ENCODE measurements around the gene RHCG.

Gene RHCG

GRCh38 chr15:89446255-89446891 lies 50.0 kb downstream of the RHCG start:
- Histone ChIP-seq H3K27ac (ENCODE audit: low read depth, low read length) (no peak overlapping the region), H3K9ac (ENCODE audit: low read depth in 1 of 2, low read length in 2 of 2) (no peak overlapping the region), H3K4me1 (ENCODE audit: control insufficient read depth in 1 of 2, insufficient read depth in 2 of 2, low read length in 2 of 2) (no peaks in the 10 kb centered on the region), H3K4me3 (ENCODE audit: low read depth in 1 of 2, low read length in 2 of 2) (no peak overlapping the region), H3K27me3 (ENCODE audit: control insufficient read depth in 1 of 2, insufficient read depth in 2 of 2, low read length in 2 of 2) (peaks cover 7 to 13% of the 10 kb centered on the region in 2 donors), H3K9me3 (ENCODE audit: control insufficient read depth in 1 of 2, low read length in 2 of 2) (no peaks in the 10 kb centered on the region), H3K36me3 (ENCODE audit: control insufficient read depth in 1 of 2, insufficient read depth in 2 of 2, low read length in 2 of 2) (no peaks in the 10 kb centered on the region)

- H3K27me3 ChIP-seq (ENCODE audit: control insufficient read depth in 1 of 2, insufficient read depth in 2 of 2, low read length in 2 of 2): peaks cover 7 to 11% of the 10 kb centered on the region in 2 donors
- no peaks in the 10 kb centered on the region for H3K9me3 ChIP-seq (ENCODE audit: control insufficient read depth in 1 of 2, low read length in 2 of 2)
- no peak overlapping the region for H3K27ac ChIP-seq (ENCODE audit: low read depth, low read length)
- no peaks in the 10 kb centered on the region for H3K36me3 ChIP-seq (ENCODE audit: control insufficient read depth in 1 of 2, insufficient read depth in 2 of 2, low read length in 2 of 2)
- no peak overlapping the region for H3K4me3 ChIP-seq (ENCODE audit: low read depth in 1 of 2, low read length in 2 of 2)
- no peak overlapping the region for H3K9ac ChIP-seq (ENCODE audit: low read depth in 1 of 2, low read length in 2 of 2)
- no peaks in the 10 kb centered on the region for H3K4me1 ChIP-seq (ENCODE audit: control insufficient read depth in 1 of 2, insufficient read depth in 2 of 2, low read length in 2 of 2)
Observed at GRCh38 chr15:89445518-89445917, 50.9 kb downstream of the RHCG start.

- no peaks in the 10 kb centered on the region for H3K4me1 ChIP-seq (ENCODE audit: control insufficient read depth in 1 of 2, insufficient read depth in 2 of 2, low read length in 2 of 2)
- H3K9ac ChIP-seq (ENCODE audit: low read depth in 1 of 2, low read length in 2 of 2): no peak overlapping the region
- H3K36me3 ChIP-seq (ENCODE audit: control insufficient read depth in 1 of 2, insufficient read depth in 2 of 2, low read length in 2 of 2): no peaks in the 10 kb centered on the region
- H3K4me3 ChIP-seq (ENCODE audit: low read depth in 1 of 2, low read length in 2 of 2): no peak overlapping the region
- H3K27me3 ChIP-seq (ENCODE audit: control insufficient read depth in 1 of 2, insufficient read depth in 2 of 2, low read length in 2 of 2): peaks cover 5 to 7% of the 10 kb centered on the region in 2 donors
- no peak overlapping the region for H3K27ac ChIP-seq (ENCODE audit: low read depth, low read length)
- no peaks in the 10 kb centered on the region for H3K9me3 ChIP-seq (ENCODE audit: control insufficient read depth in 1 of 2, low read length in 2 of 2)
Observed at GRCh38 chr15:89444241-89445225, 51.9 kb downstream of the RHCG start.

- H3K27me3 ChIP-seq (ENCODE audit: control insufficient read depth in 1 of 2, insufficient read depth in 2 of 2, low read length in 2 of 2): peaks cover 0 to 1% of the 10 kb centered on the region in 2 donors
- H3K4me1 ChIP-seq (ENCODE audit: control insufficient read depth in 1 of 2, insufficient read depth in 2 of 2, low read length in 2 of 2): no peaks in the 10 kb centered on the region
- no peak overlapping the region for H3K4me3 ChIP-seq (ENCODE audit: low read depth in 1 of 2, low read length in 2 of 2)
- H3K27ac ChIP-seq (ENCODE audit: low read depth, low read length): no peak overlapping the region
- no peak overlapping the region for H3K9ac ChIP-seq (ENCODE audit: low read depth in 1 of 2, low read length in 2 of 2)
- no peaks in the 10 kb centered on the region for H3K36me3 ChIP-seq (ENCODE audit: control insufficient read depth in 1 of 2, insufficient read depth in 2 of 2, low read length in 2 of 2)
- no peaks in the 10 kb centered on the region for H3K9me3 ChIP-seq (ENCODE audit: control insufficient read depth in 1 of 2, low read length in 2 of 2)
Observed at GRCh38 chr15:89443581-89443980, 52.8 kb downstream of the RHCG start.

GRCh38 chr15:89442671-89443307 lies 53.6 kb downstream of the RHCG start:
- Histone ChIP-seq H3K27me3 (ENCODE audit: control insufficient read depth in 1 of 2, insufficient read depth in 2 of 2, low read length in 2 of 2) (no peaks in the 10 kb centered on the region), H3K4me1 (ENCODE audit: control insufficient read depth in 1 of 2, insufficient read depth in 2 of 2, low read length in 2 of 2) (no peaks in the 10 kb centered on the region), H3K4me3 (ENCODE audit: low read depth in 1 of 2, low read length in 2 of 2) (no peak overlapping the region), H3K9me3 (ENCODE audit: control insufficient read depth in 1 of 2, low read length in 2 of 2) (no peaks in the 10 kb centered on the region), H3K9ac (ENCODE audit: low read depth in 1 of 2, low read length in 2 of 2) (no peak overlapping the region), H3K27ac (ENCODE audit: low read depth, low read length) (no peak overlapping the region), H3K36me3 (ENCODE audit: control insufficient read depth in 1 of 2, insufficient read depth in 2 of 2, low read length in 2 of 2) (no peaks in the 10 kb centered on the region)

- Histone ChIP-seq H3K9me3 (ENCODE audit: control insufficient read depth in 1 of 2, low read length in 2 of 2) (no peaks in the 10 kb centered on the region), H3K9ac (ENCODE audit: low read depth in 1 of 2, low read length in 2 of 2) (no peak overlapping the region), H3K27me3 (ENCODE audit: control insufficient read depth in 1 of 2, insufficient read depth in 2 of 2, low read length in 2 of 2) (no peaks in the 10 kb centered on the region), H3K4me3 (ENCODE audit: low read depth in 1 of 2, low read length in 2 of 2) (no peak overlapping the region), H3K36me3 (ENCODE audit: control insufficient read depth in 1 of 2, insufficient read depth in 2 of 2, low read length in 2 of 2) (no peaks in the 10 kb centered on the region), H3K27ac (ENCODE audit: low read depth, low read length) (no peak overlapping the region), H3K4me1 (ENCODE audit: control insufficient read depth in 1 of 2, insufficient read depth in 2 of 2, low read length in 2 of 2) (peaks cover 0 to under 1% of the 10 kb centered on the region in 2 donors)
Observed at GRCh38 chr15:89442155-89442554, 54.2 kb downstream of the RHCG start.

GRCh38 chr15:89441295-89441812 lies 55.0 kb downstream of the RHCG start:
- no peaks in the 10 kb centered on the region for H3K9me3 ChIP-seq (ENCODE audit: control insufficient read depth in 1 of 2, low read length in 2 of 2)

GRCh38 chr15:89439764-89440163 lies 56.6 kb downstream of the RHCG start:
- peaks cover 0 to 3% of the 10 kb centered on the region in 2 donors for H3K27me3 ChIP-seq (ENCODE audit: control insufficient read depth in 1 of 2, insufficient read depth in 2 of 2, low read length in 2 of 2)

More at GRCh38 chr15:89441295-89441812, 55.0 kb downstream of the RHCG start:
- H3K4me3 ChIP-seq (ENCODE audit: low read depth in 1 of 2, low read length in 2 of 2): no peak overlapping the region
- H3K9ac ChIP-seq (ENCODE audit: low read depth in 1 of 2, low read length in 2 of 2): no peak overlapping the region
- H3K27ac ChIP-seq (ENCODE audit: low read depth, low read length): no peak overlapping the region
- H3K4me1 ChIP-seq (ENCODE audit: control insufficient read depth in 1 of 2, insufficient read depth in 2 of 2, low read length in 2 of 2): peaks cover 0 to 8% of the 10 kb centered on the region in 2 donors
- no peaks in the 10 kb centered on the region for H3K27me3 ChIP-seq (ENCODE audit: control insufficient read depth in 1 of 2, insufficient read depth in 2 of 2, low read length in 2 of 2)
- H3K36me3 ChIP-seq (ENCODE audit: control insufficient read depth in 1 of 2, insufficient read depth in 2 of 2, low read length in 2 of 2): no peaks in the 10 kb centered on the region

GRCh38 chr15:89436560-89437311 lies 59.6 kb downstream of the RHCG start:
- Histone ChIP-seq H3K4me3 (ENCODE audit: low read depth in 1 of 2, low read length in 2 of 2) (no peak overlapping the region), H3K27me3 (ENCODE audit: control insufficient read depth in 1 of 2, insufficient read depth in 2 of 2, low read length in 2 of 2) (peaks cover 0 to 3% of the 10 kb centered on the region in 2 donors), H3K4me1 (ENCODE audit: control insufficient read depth in 1 of 2, insufficient read depth in 2 of 2, low read length in 2 of 2) (peaks cover 0 to 9% of the 10 kb centered on the region in 2 donors), H3K9me3 (ENCODE audit: control insufficient read depth in 1 of 2, low read length in 2 of 2) (no peaks in the 10 kb centered on the region), H3K9ac (ENCODE audit: low read depth in 1 of 2, low read length in 2 of 2) (no peak overlapping the region), H3K27ac (ENCODE audit: low read depth, low read length) (no peak overlapping the region), H3K36me3 (ENCODE audit: control insufficient read depth in 1 of 2, insufficient read depth in 2 of 2, low read length in 2 of 2) (no peaks in the 10 kb centered on the region)

More at GRCh38 chr15:89439764-89440163, 56.6 kb downstream of the RHCG start:
- Histone ChIP-seq H3K27ac (ENCODE audit: low read depth, low read length) (no peak overlapping the region), H3K36me3 (ENCODE audit: control insufficient read depth in 1 of 2, insufficient read depth in 2 of 2, low read length in 2 of 2) (no peaks in the 10 kb centered on the region), H3K4me3 (ENCODE audit: low read depth in 1 of 2, low read length in 2 of 2) (no peak overlapping the region), H3K4me1 (ENCODE audit: control insufficient read depth in 1 of 2, insufficient read depth in 2 of 2, low read length in 2 of 2) (peaks cover 0 to 9% of the 10 kb centered on the region in 2 donors), H3K9me3 (ENCODE audit: control insufficient read depth in 1 of 2, low read length in 2 of 2) (no peaks in the 10 kb centered on the region), H3K9ac (ENCODE audit: low read depth in 1 of 2, low read length in 2 of 2) (no peak overlapping the region)

All from duodenal mucosa (tissue), 2 donors.